K562 (cell line): Measurements from ENCODE around the gene RDH8. TPM values are rescaled to one million over a fixed set of nuclear protein-coding genes. Genes with fewer than 3 reads are reported as not detected.

Source experiments
- ATAC-seq: fragments of 200-7000 bp; cut with Tn5 transposase; 3 replicates; pipeline ENCODE4 v1.9.1; 2020; ENCODE audit warnings: moderate library complexity
- BruUV-seq: library from RNA; stranded (reverse); fragments of 400-500 nt; replicated peaks from 2 replicates; lab custom pipeline; 2021; lab: Mats Ljungman, UMichigan
- CTCF ChIA-PET: fragments of 300-600 bp; formaldehyde crosslinking; extraction: SDS; loops from one replicate; lab custom pipeline; 2021; ENCODE audit warnings: low intra/inter-chr PET ratio; lab: Yijun Ruan, JAX
- POLR2A ChIA-PET: fragments of 300-600, 350-650 bp; sonication (Branson Sonifier 250); formaldehyde crosslinking; extraction: SDS; loops from one replicate; lab custom pipeline; 2021; ENCODE audit warnings: antibody characterized with exemption, inconsistent platforms; lab: Yijun Ruan, JAX
- DNase-seq, 4 experiments: peaks; one replicate each; pipeline versions ENCODE4 v3.0.0 to v3.0.0-alpha.2; 2011 to 2018; ENCODE audit warnings: low spot score in 3 of 4, mixed read lengths in 3 of 4; ENCODE audit errors: extremely low read depth in 1 of 4
- FAIRE-seq: peaks from 2 replicates; lab custom pipeline; 2011; peaks lifted over from hg19 to GRCh38; lab: Jason Lieb, UNC
- H2AFZ ChIP-seq: 2 replicates; pipeline ENCODE4 v1.6.0; 2011; ENCODE audit warnings: low read depth, low read length, control low read depth, inconsistent platforms
- H3K27ac ChIP-seq: fragments of 200-600 bp; 3 replicates; pipeline ENCODE4 v1.8.0; 2011; ENCODE audit warnings: low read depth, mild to moderate bottlenecking, control low read depth, inconsistent platforms, low read length, moderate library complexity, mixed read lengths; ENCODE audit errors: extremely low read depth
- H3K27me3 ChIP-seq, 2 experiments: fragments of 300-600 bp in 1 of 2; 2 replicates in 1 of 2; 3 replicates in 1 of 2; pipeline versions ENCODE4 v1.6.0 to v1.8.0; 2011; ENCODE audit warnings: inconsistent platforms in 2 of 2, low read length in 2 of 2, mild to moderate bottlenecking in 1 of 2, mixed read lengths in 1 of 2, moderate library complexity in 1 of 2; ENCODE audit not compliant: control insufficient read depth in 2 of 2, insufficient read depth in 2 of 2
- H3K36me3 ChIP-seq: fragments of 300-600 bp; 3 replicates; pipeline ENCODE4 v1.8.0; 2011; ENCODE audit warnings: mild to moderate bottlenecking, low read length, inconsistent platforms; ENCODE audit not compliant: control insufficient read depth, insufficient read depth
- H3K4me1 ChIP-seq, 2 experiments: fragments of 200-600 bp in 1 of 2; replicated peaks in 1 of 2; 2 replicates in 1 of 2; 3 replicates in 1 of 2; pipeline versions ENCODE4 v1.5.1 to v1.8.0; 2011; ENCODE audit warnings: inconsistent platforms in 2 of 2, low read length in 2 of 2, mild to moderate bottlenecking in 1 of 2, mixed read lengths in 1 of 2, moderate library complexity in 1 of 2; ENCODE audit not compliant: control insufficient read depth in 2 of 2, insufficient read depth in 2 of 2
- H3K4me2 ChIP-seq: 2 replicates; pipeline ENCODE4 v1.6.1; 2011; ENCODE audit warnings: low read length, control low read depth, inconsistent platforms, mixed read lengths; ENCODE audit not compliant: insufficient read depth
- H3K4me3 ChIP-seq: fragments of 200-600 bp; sonication (generic), shearing (Covaris generic); 2 replicates; pipeline ENCODE4 v1.5.1; 2016; ENCODE audit warnings: control low read depth, inconsistent platforms
- H3K79me2 ChIP-seq: fragments of 200-600 bp; 3 replicates; pipeline ENCODE4 v1.8.0; 2011; ENCODE audit warnings: low read length, inconsistent platforms; ENCODE audit not compliant: control insufficient read depth, insufficient read depth
- H3K9ac ChIP-seq, 2 experiments: 2 replicates each; pipeline versions ENCODE4 v1.6.0 to v1.6.1; 2011; ENCODE audit warnings: low read depth in 2 of 2, low read length in 2 of 2, control low read depth in 1 of 2, inconsistent platforms in 1 of 2, mild to moderate bottlenecking in 1 of 2, mixed read lengths in 1 of 2; ENCODE audit not compliant: insufficient read depth in 1 of 2
- H3K9me1 ChIP-seq: one replicate; pipeline ENCODE4 v1.6.0; 2011; ENCODE audit warnings: inconsistent platforms, mild to moderate bottlenecking, low read length, moderate library complexity; ENCODE audit not compliant: control insufficient read depth, insufficient read depth
- H3K9me3 ChIP-seq: replicated peaks from 2 replicates; pipeline ENCODE4 v1.5.1; 2011; ENCODE audit warnings: low read depth, low read length, inconsistent platforms; ENCODE audit not compliant: control insufficient read depth, insufficient read depth
- H4K20me1 ChIP-seq: replicated peaks from 2 replicates; pipeline ENCODE4 v1.6.1; 2011; ENCODE audit warnings: low read length, inconsistent platforms, mixed read lengths; ENCODE audit not compliant: control insufficient read depth, insufficient read depth
- HMG20A ChIP-seq: fragments of 450-650 bp; formaldehyde crosslinking; conservative IDR thresholded peaks from 2 replicates; pipeline ENCODE4 v1.4.0; 2020; ENCODE audit warnings: mild to moderate bottlenecking, mixed read lengths
- HNRNPL ChIP-seq: fragments of 200-400 bp; formaldehyde crosslinking; IDR thresholded peaks from 2 replicates; pipeline ENCODE4 v1.6.1; 2017; ENCODE audit warnings: low read depth, mild to moderate bottlenecking, low read length
- HOXB6 ChIP-seq: fragments of 250-450 bp; sonication (Bioruptor Pico); IDR thresholded peaks from 2 replicates; pipeline ENCODE4 v1.5.1; 2022; ENCODE audit warnings: mild to moderate bottlenecking, borderline replicate concordance
- RBM25 ChIP-seq: fragments of 200-400 bp; formaldehyde crosslinking; IDR thresholded peaks from 2 replicates; pipeline ENCODE4 v1.6.1; 2018; ENCODE audit warnings: low read length, low read depth, moderate library complexity; ENCODE audit not compliant: severe bottlenecking
- SRSF9 ChIP-seq: fragments of 200-400 bp; formaldehyde crosslinking; IDR thresholded peaks from 2 replicates; pipeline ENCODE4 v1.6.1; 2017; ENCODE audit warnings: low read depth, low read length, borderline replicate concordance
- TEAD2 ChIP-seq: fragments of 450-650 bp; IDR thresholded peaks from 2 replicates; pipeline ENCODE4 v1.6.1; 2016; ENCODE audit warnings: missing genetic modification characterization, control low read depth, missing compliant biosample characterization
- ZBTB17 ChIP-seq: fragments of 450-650 bp; formaldehyde crosslinking; IDR thresholded peaks from 2 replicates; pipeline ENCODE4 v1.4.0; 2020; ENCODE audit warnings: mild to moderate bottlenecking
- ZBTB2 ChIP-seq: fragments of 450-650 bp; IDR thresholded peaks from 2 replicates; pipeline ENCODE4 v1.6.1; 2016; ENCODE audit warnings: antibody characterized with exemption
- ZFP36 ChIP-seq: fragments of 150-350 bp; IDR thresholded peaks from 2 replicates; pipeline ENCODE4 v1.6.1; 2018; ENCODE audit warnings: low read length, low read depth; ENCODE audit not compliant: partially characterized antibody
- WGBS: fragments of 100-300 bp; shearing (Covaris generic); methylation state at CpG from one replicate; pipeline ENCODE4 v1.1.6; 2016; ENCODE audit warnings: low coverage, mixed read lengths; ENCODE audit not compliant: insufficient coverage; ENCODE audit errors: missing lambda C conversion rate; 5-methylcytosine and 5-hydroxymethylcytosine counted together
- in situ Hi-C: fragments of 300-500 bp; cut with MboI; formaldehyde crosslinking; loops from 4 replicates; pipeline ENCODE4 v1.15.0; 2018; ENCODE audit warnings: inconsistent platforms, mixed read lengths
- intact Hi-C: fragments of 100-400 bp; cut with micrococcal nuclease; formaldehyde crosslinking; loops from 2 replicates; pipeline ENCODE4 v1.14.2; 2022
- polyA plus RNA-seq, 8 experiments: library from polyadenylated mRNA; depleted of rRNA in 4 of 8; stranded (reverse) in 5 of 8; unstranded in 3 of 8; fragments of >200 nt; fragmentation: Nextera tagmentation in 2 of 8; fragmentation: Illumina TruSeq in 1 of 8; extraction: Ambion mirVana in 2 of 8; extraction: Trizol in 1 of 8; gene quantifications; 2 replicates each; pipeline versions ENCODE4 v1.2.1 to v1.2.3, GENCODE V29; 2011 to 2014; ENCODE audit warnings: inconsistent platforms in 1 of 8, missing spikeins in 1 of 8
- total RNA-seq, 7 experiments: library from RNA; depleted of rRNA in 6 of 7; stranded (reverse); fragments of >200 nt in 6 of 7; fragmentation: Illumina TruSeq in 2 of 7; extraction: Trizol in 2 of 7; gene quantifications; 2 replicates each; pipeline versions ENCODE4 v1.2.1 to v1.2.3, GENCODE V29; 2011 to 2021; ENCODE audit warnings: low replicate concordance in 1 of 7
- TF ChIP-seq, protein P1 (sequence below): IDR thresholded peaks from 2 replicates; pipeline ENCODE4 v1.6.1; 2016; ENCODE audit warnings: missing genetic modification characterization, missing compliant biosample characterization
- TF ChIP-seq, protein P2 (sequence below), 2 experiments: fragments of 450-650 bp; formaldehyde crosslinking in 1 of 2; IDR thresholded peaks; 2 replicates each; pipeline versions ENCODE4 v1.4.0 to v1.6.1; 2014 to 2020; ENCODE audit warnings: mild to moderate bottlenecking in 2 of 2, borderline replicate concordance in 1 of 2, low read depth in 1 of 2

RDH8 gene
- total and polyA plus RNA-seq, 9 of the 15 experiments (the other 6 are each of a cell fraction or from before 2014, with no cell fraction given), result not detected

GRCh38 chr19:10049626-10050025 lies 36.3 kb downstream of the RDH8 start:
- ChIA-PET POLR2A (no interaction called here), CTCF (no interaction called here)
- intact Hi-C loops, result no loop called here
- no peaks in the 10 kb centered on the region for H3K79me2 ChIP-seq
- peaks cover 2 to 35% of the 10 kb centered on the region in 2 experiments; a peak in 3 of 5 replicates for H3K27me3 ChIP-seq
- no peaks in the 10 kb centered on the region for H3K9me1 ChIP-seq
- no peak overlapping the region for H3K4me2 ChIP-seq
- FAIRE-seq, result no peak
- no peak for DNase-seq
- no peak overlapping the region for H3K27ac ChIP-seq
- in situ Hi-C loops, result no loop called here
- no peaks in the 10 kb centered on the region for H4K20me1 ChIP-seq
- no peaks in the 10 kb centered on the region for H3K36me3 ChIP-seq
- H3K9ac ChIP-seq, result no peak overlapping the region
- no TSS peak for BruUV-seq
- peaks cover 0 to 5% of the 10 kb centered on the region in 2 experiments; a peak in 2 of 5 replicates for H3K4me1 ChIP-seq
- no peak overlapping the region for H3K4me3 ChIP-seq
- H2AFZ ChIP-seq, result no peak overlapping the region
- no peaks in the 10 kb centered on the region for H3K9me3 ChIP-seq
- WGBS, result 0% methylated on average over 2 of the region's 2 CpGs
- ATAC-seq, result no peak
- TF ChIP-seq HOXB6 (no peak), HMG20A (no peak), HNRNPL (no peak), RBM25 (peak; percentile 38), TEAD2 (no peak), ZBTB17 (CRISPR knock-in tag) (no peak), SRSF9 (no peak), ZFP36 (peak; percentile 66), ZBTB2 (no peak)
- TF ChIP-seq, protein P1, sequence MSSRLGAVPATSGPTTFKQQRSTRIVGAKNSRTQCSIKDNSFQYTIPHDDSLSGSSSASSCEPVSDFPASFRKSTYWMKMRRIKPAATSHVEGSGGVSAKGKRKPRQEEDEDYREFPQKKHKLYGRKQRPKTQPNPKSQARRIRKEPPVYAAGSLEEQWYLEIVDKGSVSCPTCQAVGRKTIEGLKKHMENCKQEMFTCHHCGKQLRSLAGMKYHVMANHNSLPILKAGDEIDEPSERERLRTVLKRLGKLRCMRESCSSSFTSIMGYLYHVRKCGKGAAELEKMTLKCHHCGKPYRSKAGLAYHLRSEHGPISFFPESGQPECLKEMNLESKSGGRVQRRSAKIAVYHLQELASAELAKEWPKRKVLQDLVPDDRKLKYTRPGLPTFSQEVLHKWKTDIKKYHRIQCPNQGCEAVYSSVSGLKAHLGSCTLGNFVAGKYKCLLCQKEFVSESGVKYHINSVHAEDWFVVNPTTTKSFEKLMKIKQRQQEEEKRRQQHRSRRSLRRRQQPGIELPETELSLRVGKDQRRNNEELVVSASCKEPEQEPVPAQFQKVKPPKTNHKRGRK (tag), result 0 out of 2 replicates have a peak, but pooled peaks have one; percentile 0
- TF ChIP-seq, protein P2, sequence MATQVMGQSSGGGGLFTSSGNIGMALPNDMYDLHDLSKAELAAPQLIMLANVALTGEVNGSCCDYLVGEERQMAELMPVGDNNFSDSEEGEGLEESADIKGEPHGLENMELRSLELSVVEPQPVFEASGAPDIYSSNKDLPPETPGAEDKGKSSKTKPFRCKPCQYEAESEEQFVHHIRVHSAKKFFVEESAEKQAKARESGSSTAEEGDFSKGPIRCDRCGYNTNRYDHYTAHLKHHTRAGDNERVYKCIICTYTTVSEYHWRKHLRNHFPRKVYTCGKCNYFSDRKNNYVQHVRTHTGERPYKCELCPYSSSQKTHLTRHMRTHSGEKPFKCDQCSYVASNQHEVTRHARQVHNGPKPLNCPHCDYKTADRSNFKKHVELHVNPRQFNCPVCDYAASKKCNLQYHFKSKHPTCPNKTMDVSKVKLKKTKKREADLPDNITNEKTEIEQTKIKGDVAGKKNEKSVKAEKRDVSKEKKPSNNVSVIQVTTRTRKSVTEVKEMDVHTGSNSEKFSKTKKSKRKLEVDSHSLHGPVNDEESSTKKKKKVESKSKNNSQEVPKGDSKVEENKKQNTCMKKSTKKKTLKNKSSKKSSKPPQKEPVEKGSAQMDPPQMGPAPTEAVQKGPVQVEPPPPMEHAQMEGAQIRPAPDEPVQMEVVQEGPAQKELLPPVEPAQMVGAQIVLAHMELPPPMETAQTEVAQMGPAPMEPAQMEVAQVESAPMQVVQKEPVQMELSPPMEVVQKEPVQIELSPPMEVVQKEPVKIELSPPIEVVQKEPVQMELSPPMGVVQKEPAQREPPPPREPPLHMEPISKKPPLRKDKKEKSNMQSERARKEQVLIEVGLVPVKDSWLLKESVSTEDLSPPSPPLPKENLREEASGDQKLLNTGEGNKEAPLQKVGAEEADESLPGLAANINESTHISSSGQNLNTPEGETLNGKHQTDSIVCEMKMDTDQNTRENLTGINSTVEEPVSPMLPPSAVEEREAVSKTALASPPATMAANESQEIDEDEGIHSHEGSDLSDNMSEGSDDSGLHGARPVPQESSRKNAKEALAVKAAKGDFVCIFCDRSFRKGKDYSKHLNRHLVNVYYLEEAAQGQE (IDR thresholded peaks at IDR 0.05; ENCODE audit: borderline replicate concordance), result no peak
- TF ChIP-seq, protein P2 (CRISPR knock-in tag; IDR thresholded peaks at IDR 0.05; ENCODE audit: low read depth), result no peak
